CD8-positive, alpha-beta memory T cell (primary cell): Measurements from ENCODE around the gene PLEKHA7. TPM values are rescaled to one million over a fixed set of nuclear protein-coding genes. Genes with fewer than 3 reads are reported as not detected.

Source experiments
- CTCF ChIA-PET: fragments of 350-600 bp; sonication (Branson Sonifier 250); formaldehyde crosslinking; loops from one replicate; lab custom pipeline; 2021; ENCODE audit warnings: antibody characterized with exemption; lab: Charles Lee
- POLR2A ChIA-PET: fragments of 350-600 bp; sonication (Branson Sonifier 250); formaldehyde crosslinking; loops from one replicate; lab custom pipeline; 2021; ENCODE audit warnings: antibody characterized with exemption; lab: Charles Lee
- DNase-seq, 5 donors: peaks; one replicate each; pipeline versions ENCODE4 v3.0.0 to v3.0.0-alpha.2; 2020 to 2022; ENCODE audit warnings: mixed read lengths in 1 of 5
- H3K27ac ChIP-seq: one replicate; pipeline ENCODE4 v1.7.0; 2013; ENCODE audit warnings: low read depth, mild to moderate bottlenecking, low read length, moderate library complexity
- H3K27me3 ChIP-seq: 2 replicates; pipeline ENCODE4 v1.7.0; 2013; ENCODE audit warnings: low read length, mild to moderate bottlenecking; ENCODE audit not compliant: insufficient read depth, poor library complexity, severe bottlenecking
- H3K36me3 ChIP-seq: 2 replicates; pipeline ENCODE4 v1.7.0; 2013; ENCODE audit warnings: mild to moderate bottlenecking, low read length, moderate library complexity; ENCODE audit not compliant: insufficient read depth
- H3K4me1 ChIP-seq: 2 replicates; pipeline ENCODE4 v1.7.0; 2013; ENCODE audit warnings: mild to moderate bottlenecking, low read length, moderate library complexity; ENCODE audit not compliant: insufficient read depth
- H3K4me3 ChIP-seq: 2 replicates; pipeline ENCODE4 v1.7.0; 2013; ENCODE audit warnings: mild to moderate bottlenecking, low read length
- H3K9me3 ChIP-seq: 2 replicates; pipeline ENCODE4 v1.7.0; 2013; ENCODE audit warnings: mild to moderate bottlenecking, low read length
- H3K27ac Mint-ChIP-seq, 8 donors: one replicate each; pipeline ENCODE4 v1.8.0; 2020 to 2021; ENCODE audit warnings: mixed read lengths in 8 of 8, mild to moderate bottlenecking in 6 of 8, inconsistent platforms in 3 of 8, moderate library complexity in 3 of 8
- H3K27me3 Mint-ChIP-seq, 2 donors: one replicate each; pipeline ENCODE4 v1.8.0; 2020 to 2021; ENCODE audit warnings: mixed read lengths in 2 of 2, mild to moderate bottlenecking in 1 of 2, moderate library complexity in 1 of 2
- H3K36me3 Mint-ChIP-seq, 3 donors: one replicate each; pipeline ENCODE4 v1.8.0; 2020 to 2021; ENCODE audit warnings: mixed read lengths in 3 of 3, inconsistent platforms in 1 of 3, mild to moderate bottlenecking in 1 of 3
- H3K4me1 Mint-ChIP-seq, 3 donors: one replicate each; pipeline ENCODE4 v1.8.0; 2020 to 2021; ENCODE audit warnings: mixed read lengths in 3 of 3, inconsistent platforms in 1 of 3, mild to moderate bottlenecking in 1 of 3
- H3K4me3 Mint-ChIP-seq, 7 donors: one replicate each; pipeline ENCODE4 v1.8.0; 2020 to 2021; ENCODE audit warnings: mixed read lengths in 7 of 7, mild to moderate bottlenecking in 6 of 7, moderate library complexity in 4 of 7, inconsistent platforms in 2 of 7
- H3K9me3 Mint-ChIP-seq, 5 donors: one replicate each; pipeline ENCODE4 v1.8.0; 2020 to 2022; ENCODE audit warnings: mixed read lengths in 5 of 5, mild to moderate bottlenecking in 3 of 5, moderate library complexity in 2 of 5, inconsistent platforms in 1 of 5
- polyA plus RNA-seq: library from polyadenylated mRNA; unstranded; fragments of 300-500 nt; fragmentation: Illumina TruSeq; gene quantifications from one replicate; pipeline ENCODE4 v1.2.3, GENCODE V29; 2021
- total RNA-seq, 2 experiments: library from RNA; stranded (reverse); gene quantifications; one replicate each; pipeline ENCODE4 v1.2.3, GENCODE V29; 2021

The PLEKHA7 gene
- total and polyA plus RNA-seq, 3 experiments from 2014 or later: 4.1 to 6.6 (median 5.3) TPM

DNA sequence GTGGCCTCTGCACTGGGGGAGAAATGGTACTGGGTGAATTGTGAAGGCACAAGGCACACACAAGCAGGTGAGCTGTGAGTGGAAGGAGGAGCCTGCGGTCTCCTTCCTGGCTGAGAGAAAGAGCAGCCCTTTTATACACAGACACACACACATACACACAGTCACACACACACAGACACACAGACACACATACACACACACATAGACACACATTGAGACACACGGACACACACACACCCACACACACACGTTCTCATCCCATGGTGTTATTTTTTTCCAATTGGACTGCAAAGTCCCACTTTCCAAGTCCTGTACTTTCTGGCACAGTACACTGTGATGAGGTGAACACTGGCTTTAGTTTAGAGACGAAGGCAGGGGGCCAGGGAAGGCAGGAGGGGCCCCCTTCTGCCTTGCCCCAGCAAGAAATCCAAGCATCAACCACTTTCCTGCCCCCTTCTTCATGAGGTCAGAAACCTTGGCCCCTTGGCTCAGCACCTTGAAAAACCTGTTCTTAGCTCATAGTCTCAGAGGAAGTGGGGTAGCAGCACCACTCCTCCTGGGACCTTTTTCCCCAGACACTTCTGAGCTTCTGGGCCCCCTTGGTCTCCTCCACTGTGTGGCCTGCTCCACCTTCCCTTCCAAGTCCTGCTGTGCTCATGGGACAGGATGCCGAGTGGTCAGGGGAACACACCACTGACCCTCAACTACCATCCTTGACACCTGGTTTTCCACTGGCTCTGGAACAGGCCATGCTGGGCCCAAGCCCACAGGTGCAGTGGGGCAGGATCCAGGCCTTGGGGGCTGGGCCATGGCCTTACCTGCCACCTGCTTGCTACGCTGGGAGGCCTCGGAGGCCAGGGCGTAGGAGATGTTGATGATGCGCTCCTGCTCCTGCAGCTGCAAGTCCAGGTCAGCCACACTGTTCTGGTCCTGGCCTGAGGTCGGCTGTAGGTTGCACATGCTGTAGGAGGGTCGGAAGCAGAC is 232.0 kb downstream of the PLEKHA7 start:
- no peaks in the 10 kb centered on the region for H3K27me3 Mint-ChIP-seq
- no peak overlapping the region for H3K4me3 ChIP-seq
- no peaks in the 10 kb centered on the region for H3K36me3 Mint-ChIP-seq
- no peaks in the 10 kb centered on the region for H3K4me1 ChIP-seq
- no peaks in the 10 kb centered on the region for H3K9me3 ChIP-seq
- peaks cover 0 to 2% (median 0%) of the 10 kb centered on the region in 5 donors for H3K9me3 Mint-ChIP-seq
- H3K27me3 ChIP-seq: no peaks in the 10 kb centered on the region
- peak overlapping the region in 1 of 8 donors; percentile 44 for H3K27ac Mint-ChIP-seq
- H3K36me3 ChIP-seq: no peaks in the 10 kb centered on the region
- no peak overlapping the region for H3K27ac ChIP-seq
- no peak for DNase-seq
- no peak overlapping the region for H3K4me3 Mint-ChIP-seq
- ChIA-PET CTCF (interaction anchor here (1.9 kb wide), 1 partner anchor 10 kb away, joined by 4 read pairs; no protein-coding TSS in a partner anchor), POLR2A (no interaction called here)
- peaks cover 0 to 3% (median 0%) of the 10 kb centered on the region in 3 donors for H3K4me1 Mint-ChIP-seq

DNA sequence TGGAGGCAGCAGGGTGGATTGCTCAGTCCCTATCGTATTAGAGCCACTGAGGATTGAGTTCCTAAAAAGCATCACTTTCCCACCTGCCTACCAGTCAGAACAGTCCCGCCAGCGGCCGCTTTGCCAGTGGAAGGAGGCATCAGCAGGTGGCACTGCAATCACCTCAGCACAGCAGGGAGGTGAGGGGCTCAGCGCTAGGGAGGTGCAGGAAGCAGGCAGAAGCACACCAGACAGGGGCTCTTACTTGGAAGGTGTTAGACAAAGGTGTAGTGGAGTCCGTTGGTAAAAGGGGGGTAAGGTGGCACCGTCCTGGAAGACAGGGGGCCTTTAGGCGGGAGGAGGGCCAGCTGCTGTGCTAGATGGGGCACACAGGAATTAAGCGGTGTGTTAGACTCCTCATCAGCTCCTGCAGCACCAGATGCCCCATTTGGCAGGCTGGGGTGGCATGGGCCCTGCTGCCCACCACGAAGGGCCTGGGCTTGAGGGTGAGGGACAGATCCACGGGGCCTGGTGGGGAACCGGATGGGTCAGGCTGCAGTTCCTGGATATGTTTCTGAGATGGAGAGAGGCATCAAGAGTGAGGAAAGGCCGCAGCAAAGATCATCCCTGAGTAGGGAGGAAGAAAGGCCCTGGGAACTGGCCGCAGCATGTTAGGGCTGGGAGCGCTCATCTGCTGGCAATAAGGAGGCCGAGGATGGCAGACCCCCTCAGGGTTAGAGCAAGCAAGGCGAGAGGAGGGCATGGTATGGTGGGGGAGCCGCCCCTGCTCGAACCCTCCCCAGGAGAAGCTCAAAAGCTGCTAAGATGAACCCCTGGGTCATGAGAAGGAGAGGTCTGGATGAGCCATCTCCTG is 233.3 kb downstream of the PLEKHA7 start:
- peak overlapping the region in 1 of 7 donors; percentile 32 for H3K4me3 Mint-ChIP-seq
- Histone ChIP-seq H3K9me3 (no peaks in the 10 kb centered on the region), H3K4me1 (no peaks in the 10 kb centered on the region), H3K27me3 (no peaks in the 10 kb centered on the region), H3K36me3 (no peaks in the 10 kb centered on the region), H3K27ac (no peak overlapping the region), H3K4me3 (no peak overlapping the region)
- H3K27ac Mint-ChIP-seq: no peak overlapping the region
- no peaks in the 10 kb centered on the region for H3K27me3 Mint-ChIP-seq
- H3K4me1 Mint-ChIP-seq: peaks cover 0 to 3% (median 0%) of the 10 kb centered on the region in 3 donors
- CTCF ChIA-PET: no interaction called here
- peaks cover 0 to 2% (median 0%) of the 10 kb centered on the region in 5 donors for H3K9me3 Mint-ChIP-seq
- POLR2A ChIA-PET: no interaction called here
- no peak for DNase-seq
- H3K36me3 Mint-ChIP-seq: no peaks in the 10 kb centered on the region

DNA sequence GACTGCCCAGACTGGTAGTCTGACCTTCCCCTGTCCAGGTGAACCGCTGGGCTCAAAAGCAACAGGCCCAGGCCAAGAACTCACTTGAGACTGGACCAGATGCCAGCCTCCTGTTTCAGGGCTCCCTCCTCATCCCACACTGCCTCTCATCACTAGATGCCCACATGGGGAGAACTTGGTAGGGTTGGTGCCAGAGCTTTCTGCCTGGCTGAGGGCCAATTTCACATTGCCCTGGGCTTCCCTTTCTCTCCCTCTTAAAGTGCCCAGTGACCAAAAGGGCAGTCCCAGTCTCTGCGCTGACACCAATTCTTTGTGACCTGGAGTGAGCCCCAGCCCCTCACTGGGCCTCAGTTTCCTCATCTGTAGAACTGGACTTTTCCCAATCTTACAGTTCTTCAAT is 234.1 kb downstream of the PLEKHA7 start:
- no peaks in the 10 kb centered on the region for H3K36me3 ChIP-seq
- no peak overlapping the region for H3K4me3 ChIP-seq
- H3K9me3 Mint-ChIP-seq: peaks cover 0 to 2% (median 0%) of the 10 kb centered on the region in 5 donors
- ChIA-PET POLR2A (no interaction called here), CTCF (no interaction called here)
- H3K4me1 ChIP-seq: no peaks in the 10 kb centered on the region
- no peaks in the 10 kb centered on the region for H3K27me3 Mint-ChIP-seq
- no peak overlapping the region for H3K27ac ChIP-seq
- no peaks in the 10 kb centered on the region for H3K9me3 ChIP-seq
- H3K27ac Mint-ChIP-seq: no peak overlapping the region
- no peaks in the 10 kb centered on the region for H3K36me3 Mint-ChIP-seq
- peak overlapping the region in 1 of 7 donors; percentile 32 for H3K4me3 Mint-ChIP-seq
- H3K4me1 Mint-ChIP-seq: no peaks in the 10 kb centered on the region
- no peak for DNase-seq
- H3K27me3 ChIP-seq: no peaks in the 10 kb centered on the region

DNA sequence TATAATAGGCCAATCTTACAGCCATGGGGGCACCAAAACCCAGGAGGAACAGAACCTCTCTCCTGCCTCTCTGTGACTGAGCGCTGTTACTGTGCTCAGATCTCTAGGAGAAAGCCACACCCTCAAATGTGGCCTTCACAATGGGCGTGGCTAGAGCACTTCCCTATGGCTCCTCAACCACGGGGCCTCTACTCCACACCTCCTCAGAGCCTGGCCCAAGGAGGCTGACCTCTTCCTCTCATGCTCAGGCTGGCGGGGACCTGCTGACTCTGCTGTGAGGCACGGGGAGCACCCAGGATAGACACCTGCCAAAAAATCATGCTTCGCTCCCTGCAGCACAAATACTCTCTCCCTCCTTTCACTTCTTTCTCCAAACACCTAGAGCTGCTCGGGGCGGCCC is 234.8 kb downstream of the PLEKHA7 start:
- no peaks in the 10 kb centered on the region for H3K4me1 Mint-ChIP-seq
- Histone ChIP-seq H3K36me3 (no peaks in the 10 kb centered on the region), H3K4me3 (no peak overlapping the region), H3K27me3 (no peaks in the 10 kb centered on the region), H3K4me1 (no peaks in the 10 kb centered on the region), H3K27ac (no peak overlapping the region), H3K9me3 (no peaks in the 10 kb centered on the region)
- H3K27ac Mint-ChIP-seq: no peak overlapping the region
- H3K27me3 Mint-ChIP-seq: no peaks in the 10 kb centered on the region
- no peaks in the 10 kb centered on the region for H3K36me3 Mint-ChIP-seq
- no peak for DNase-seq
- no peak overlapping the region for H3K4me3 Mint-ChIP-seq
- CTCF ChIA-PET: no interaction called here
- peaks cover 0 to 2% (median 0%) of the 10 kb centered on the region in 5 donors for H3K9me3 Mint-ChIP-seq
- POLR2A ChIA-PET: no interaction called here

DNA sequence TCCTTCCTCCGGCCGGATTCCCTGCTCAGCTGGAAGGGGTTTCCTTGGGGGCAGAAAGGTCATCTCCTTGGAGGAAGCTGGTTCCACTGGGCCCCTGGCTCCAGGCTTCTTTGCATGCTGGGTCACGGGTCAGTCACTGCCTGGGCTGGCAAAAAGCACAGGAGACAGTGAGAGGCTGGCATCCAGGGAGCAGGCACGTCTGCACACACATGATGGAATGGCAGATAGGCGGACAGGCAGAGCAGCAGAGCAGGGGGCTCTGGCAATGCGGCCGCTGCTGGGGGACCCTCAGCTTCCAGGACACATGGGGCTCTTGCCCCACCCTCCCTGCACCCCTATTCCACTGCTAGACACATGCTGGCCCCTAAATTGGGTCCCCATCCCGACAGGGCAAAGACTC is 235.3 kb downstream of the PLEKHA7 start:
- Mint-ChIP-seq H3K36me3 (no peaks in the 10 kb centered on the region), H3K9me3 (peaks cover 0 to 2% (median 0%) of the 10 kb centered on the region in 5 donors), H3K4me3 (no peak overlapping the region), H3K4me1 (no peaks in the 10 kb centered on the region), H3K27me3 (no peaks in the 10 kb centered on the region), H3K27ac (no peak overlapping the region)
- POLR2A ChIA-PET: no interaction called here
- no peaks in the 10 kb centered on the region for H3K27me3 ChIP-seq
- no peaks in the 10 kb centered on the region for H3K4me1 ChIP-seq
- H3K9me3 ChIP-seq: no peaks in the 10 kb centered on the region
- CTCF ChIA-PET: interaction anchor here (1.2 kb wide), 1 partner anchor 9 kb away, joined by 5 read pairs; no protein-coding TSS in a partner anchor
- DNase-seq: no peak
- no peaks in the 10 kb centered on the region for H3K36me3 ChIP-seq
- H3K4me3 ChIP-seq: no peak overlapping the region
- H3K27ac ChIP-seq: no peak overlapping the region

DNA sequence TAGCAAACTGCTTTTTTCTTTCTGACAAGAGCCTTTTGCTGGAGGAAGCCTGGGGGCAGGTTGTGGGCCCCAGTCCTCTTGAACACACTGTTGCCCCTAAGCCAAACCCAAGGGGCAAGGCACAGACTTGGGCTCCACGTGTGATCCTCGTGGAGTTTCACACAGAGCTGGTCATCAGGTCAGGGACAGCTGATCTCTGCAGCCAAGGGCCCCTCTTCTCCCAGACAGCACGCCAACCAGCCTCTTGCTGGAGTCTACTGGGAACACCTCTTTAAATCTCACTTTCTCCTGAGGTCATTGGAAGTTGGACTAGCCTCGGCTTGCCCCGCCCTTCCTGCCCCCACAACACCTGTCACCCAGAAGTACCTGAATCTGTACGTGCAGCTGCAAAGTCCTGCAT is 235.9 kb downstream of the PLEKHA7 start:
- Mint-ChIP-seq H3K27me3 (peaks cover 0 to under 1% of the 10 kb centered on the region in 2 donors), H3K4me1 (no peaks in the 10 kb centered on the region), H3K9me3 (peaks cover 0 to 2% (median 0%) of the 10 kb centered on the region in 5 donors), H3K4me3 (no peak overlapping the region), H3K36me3 (no peaks in the 10 kb centered on the region), H3K27ac (peak overlapping the region in 1 of 8 donors; percentile 64)
- Histone ChIP-seq H3K36me3 (no peaks in the 10 kb centered on the region), H3K4me3 (no peak overlapping the region), H3K9me3 (no peaks in the 10 kb centered on the region), H3K27ac (no peak overlapping the region), H3K27me3 (no peaks in the 10 kb centered on the region), H3K4me1 (no peaks in the 10 kb centered on the region)
- POLR2A ChIA-PET: no interaction called here
- CTCF ChIA-PET: interaction anchor here (1.2 kb wide), 1 partner anchor 10 kb away, joined by 5 read pairs; no protein-coding TSS in a partner anchor
- no peak for DNase-seq

DNA sequence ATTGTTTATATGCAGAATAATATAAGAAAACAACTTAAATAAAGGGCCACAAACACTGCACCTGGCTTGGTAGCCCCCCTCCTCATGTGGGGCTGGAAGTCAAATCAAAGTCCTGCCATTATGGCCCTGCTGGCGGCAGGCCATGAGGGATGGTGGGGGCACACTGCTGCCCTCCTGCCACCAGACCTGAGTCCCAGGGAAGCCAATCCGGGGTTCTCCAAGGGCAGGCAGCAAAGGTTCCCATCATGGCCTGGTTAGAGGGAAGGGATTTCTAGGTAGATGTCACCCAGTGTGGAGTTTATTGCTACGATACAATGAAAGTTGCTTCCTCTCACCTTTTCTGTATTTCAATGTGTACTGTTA is 236.6 kb downstream of the PLEKHA7 start:
- ChIA-PET POLR2A (no interaction called here), CTCF (interaction anchor here (1.2 to 1.4 kb wide), 2 partner anchors 8 to 10 kb away, joined by 3 to 5 read pairs; no protein-coding TSS in a partner anchor)
- H3K4me3 ChIP-seq: no peak overlapping the region
- H3K27ac ChIP-seq: no peak overlapping the region
- H3K9me3 Mint-ChIP-seq: peaks cover 0 to 2% (median 0%) of the 10 kb centered on the region in 5 donors
- DNase-seq: no peak
- no peak overlapping the region for H3K27ac Mint-ChIP-seq
- H3K4me1 Mint-ChIP-seq: no peaks in the 10 kb centered on the region
- H3K4me1 ChIP-seq: no peaks in the 10 kb centered on the region
- no peaks in the 10 kb centered on the region for H3K27me3 ChIP-seq
- no peaks in the 10 kb centered on the region for H3K36me3 ChIP-seq
- no peak overlapping the region for H3K4me3 Mint-ChIP-seq
- no peaks in the 10 kb centered on the region for H3K36me3 Mint-ChIP-seq
- no peaks in the 10 kb centered on the region for H3K9me3 ChIP-seq
- H3K27me3 Mint-ChIP-seq: peaks cover 0 to 1% of the 10 kb centered on the region in 2 donors
